ENCODE results near the gene PCSK2. TPM values are rescaled to one million over a fixed set of nuclear protein-coding genes. Genes with fewer than 3 reads are reported as not detected.

PCSK2 gene
- total and polyA plus RNA-seq, 2 of the 8 experiments (the other 6 are each of a cell fraction or from before 2014, with no cell fraction given), result 1.9 to 4.2 TPM

- Histone ChIP-seq H3K79me2 (ENCODE audit: control insufficient read depth in 1 of 2, insufficient read depth in 2 of 2, low read length in 2 of 2) (no peaks in the 10 kb centered on the region), H4K8ac (ENCODE audit: extremely low read depth, insufficient read depth, low read length) (no peak overlapping the region), H3K23me2 (ENCODE audit: low read depth, low read length) (no peaks in the 10 kb centered on the region), H3K4me1 (replicated peaks in 1 of 4; ENCODE audit: control insufficient read depth in 3 of 4, insufficient read depth in 4 of 4, low read length in 3 of 4) (no peaks in the 10 kb centered on the region; a peak in 1 of 7 replicates), H3K9me3 (ENCODE audit: insufficient read depth in 2 of 2, low read depth in 1 of 2, low read length in 1 of 2) (no peaks in the 10 kb centered on the region), H3K4me2 (ENCODE audit: insufficient read depth in 1 of 2, low read depth in 2 of 2, low read length in 2 of 2) (no peak overlapping the region), H3K14ac (ENCODE audit: insufficient read length) (no peak overlapping the region), H3K9ac (replicated peaks in 1 of 4; ENCODE audit: extremely low read depth in 1 of 4, low read depth in 3 of 4, low read length in 3 of 4) (no peak overlapping the region), H3K4ac (replicated peaks; ENCODE audit: insufficient read length, low read depth, low read length) (no peak overlapping the region), H3K27ac (ENCODE audit: low read depth, low read length) (no peak overlapping the region), H3K23ac (ENCODE audit: insufficient read length) (no peak overlapping the region), H2AFZ (ENCODE audit: low read length) (no peak overlapping the region), H3K27me3 (replicated peaks in 1 of 4; ENCODE audit: control insufficient read depth in 3 of 4, extremely low read depth in 1 of 4, insufficient read depth in 3 of 4, low read length in 3 of 4) (no peaks in the 10 kb centered on the region; a peak in 1 of 7 replicates), H3K36me3 (ENCODE audit: control insufficient read depth in 2 of 4, insufficient read depth in 4 of 4, low read length in 3 of 4) (no peaks in the 10 kb centered on the region), H2BK12ac (ENCODE audit: low read depth, low read length) (no peak overlapping the region), H3K79me1 (ENCODE audit: low read depth, low read length) (no peaks in the 10 kb centered on the region), H2AK5ac (ENCODE audit: low read depth, low read length) (no peak overlapping the region), H3K4me3 (ENCODE audit: extremely low read depth in 1 of 4, insufficient read depth in 2 of 4, low read depth in 3 of 4, low read length in 4 of 4) (no peak overlapping the region), H3K56ac (replicated peaks; ENCODE audit: insufficient read length, low read depth, low read length) (no peak overlapping the region), H2BK15ac (ENCODE audit: low read length) (no peak overlapping the region), H3K18ac (ENCODE audit: extremely low read depth, low read length) (no peak overlapping the region), H4K91ac (replicated peaks; ENCODE audit: insufficient read length, low read length) (no peak overlapping the region), H2BK120ac (replicated peaks; ENCODE audit: low read depth, low read length) (no peak overlapping the region), H2BK20ac (ENCODE audit: low read length) (no peak overlapping the region), H2BK5ac (ENCODE audit: low read depth, low read length) (no peak overlapping the region), H4K20me1 (replicated peaks in 1 of 2; ENCODE audit: control insufficient read depth in 1 of 2, insufficient read depth in 2 of 2, low read length in 2 of 2) (no peaks in the 10 kb centered on the region), H4K5ac (ENCODE audit: insufficient read length, low read depth, low read length) (no peak overlapping the region)
- DNase-seq (ENCODE audit: low read depth in 1 of 2, low spot score in 2 of 2) (no peak), FAIRE-seq (no peak)
- 95% methylated on average over 2 of the region's 2 CpGs; no CpG with 5 or more reads in 1 of the 2 experiments for WGBS, 2 experiments (ENCODE audit: extremely low coverage in 1 of 2, insufficient coverage in 1 of 2, insufficient read length in 1 of 2, insufficient replicate concordance in 2 of 2, low coverage in 1 of 2, low lambda C conversion rate in 2 of 2, missing lambda C conversion rate in 1 of 2)
- CTCF ChIA-PET (ENCODE audit: partially characterized antibody), result interaction anchor here (0.8 to 2.0 kb wide), 2 partner anchors 57 to 646 kb away, joined by 4 read pairs; no protein-coding TSS in a partner anchor
- POLR2A ChIA-PET (ENCODE audit: partially characterized antibody), result no interaction called here
- TF ChIP-seq MAFK (IDR thresholded peaks at IDR 0.05; ENCODE audit: low read depth, low read length) (no peak), ZNF274 (IDR thresholded peaks at IDR 0.05; ENCODE audit: borderline replicate concordance, extremely low read depth, low read length) (no peak), SIX5 (IDR thresholded peaks at IDR 0.05; ENCODE audit: low read depth, low read length) (no peak), SAP30 (IDR thresholded peaks at IDR 0.05; ENCODE audit: insufficient read depth, insufficient replicate concordance, low read length) (no peak), NRF1 (IDR thresholded peaks at IDR 0.05; ENCODE audit: low read depth, low read length) (no peak), CEBPB (IDR thresholded peaks at IDR 0.05; ENCODE audit: low read depth, low read length) (no peak), CREB1 (IDR thresholded peaks at IDR 0.05) (no peak), SUZ12 (IDR thresholded peaks at IDR 0.05; ENCODE audit: low read length) (no peak), CTBP2 (IDR thresholded peaks at IDR 0.05; ENCODE audit: borderline replicate concordance, insufficient read depth, insufficient read length, low read length) (no peak), SIRT6 (IDR thresholded peaks at IDR 0.05; ENCODE audit: low read length) (no peak), SP4 (IDR thresholded peaks at IDR 0.05; ENCODE audit: low read length) (no peak), USF2 (IDR thresholded peaks at IDR 0.05; ENCODE audit: low read length) (no peak), POU5F1 (IDR thresholded peaks at IDR 0.05; ENCODE audit: low read depth, low read length) (no peak), CHD1 (IDR thresholded peaks at IDR 0.05; ENCODE audit: low read depth, low read length) (no peak), GABPA (IDR thresholded peaks at IDR 0.05; ENCODE audit: borderline replicate concordance, insufficient read depth, low read length) (no peak)
Measured at GRCh38 chr20:17448071-17448470, 221.2 kb downstream of the PCSK2 start.

Measured in H1 (cell line).